Tibial nerve (tissue), 3 donors: Measurements from ENCODE around the gene PFDN1.

Source experiments
- CTCF ChIP-seq, 5 experiments: fragments of 200-600 bp in 3 of 5; fragments of 450-650 bp in 2 of 5; sonication (generic) in 3 of 5; IDR thresholded peaks; one replicate each; pipeline ENCODE4 v1.5.1; 2016 to 2019; ENCODE audit warnings: antibody characterized with exemption in 5 of 5, mild to moderate bottlenecking in 3 of 5, moderate library complexity in 2 of 5
- POLR2A ChIP-seq, 2 donors: fragments of 450-650 bp; IDR thresholded peaks; one replicate each; pipeline ENCODE4 v1.6.1; 2017; ENCODE audit warnings: antibody characterized with exemption in 2 of 2, mild to moderate bottlenecking in 2 of 2, moderate library complexity in 2 of 2

- TF ChIP-seq CTCF (IDR thresholded peaks at IDR 0.05) (no peak), POLR2A (IDR thresholded peaks at IDR 0.05) (no peak)
Measured at GRCh38 chr5:140348104-140348503, 45.2 kb upstream of the PFDN1 start.
